NCI-H1048 (cell line): ENCODE results near the gene TSPAN18.

Experiments
- DNase-seq: peaks from one replicate; lab custom pipeline; 2025; lab: John Stamatoyannopoulos, UW

The TSPAN18 gene

DNA sequence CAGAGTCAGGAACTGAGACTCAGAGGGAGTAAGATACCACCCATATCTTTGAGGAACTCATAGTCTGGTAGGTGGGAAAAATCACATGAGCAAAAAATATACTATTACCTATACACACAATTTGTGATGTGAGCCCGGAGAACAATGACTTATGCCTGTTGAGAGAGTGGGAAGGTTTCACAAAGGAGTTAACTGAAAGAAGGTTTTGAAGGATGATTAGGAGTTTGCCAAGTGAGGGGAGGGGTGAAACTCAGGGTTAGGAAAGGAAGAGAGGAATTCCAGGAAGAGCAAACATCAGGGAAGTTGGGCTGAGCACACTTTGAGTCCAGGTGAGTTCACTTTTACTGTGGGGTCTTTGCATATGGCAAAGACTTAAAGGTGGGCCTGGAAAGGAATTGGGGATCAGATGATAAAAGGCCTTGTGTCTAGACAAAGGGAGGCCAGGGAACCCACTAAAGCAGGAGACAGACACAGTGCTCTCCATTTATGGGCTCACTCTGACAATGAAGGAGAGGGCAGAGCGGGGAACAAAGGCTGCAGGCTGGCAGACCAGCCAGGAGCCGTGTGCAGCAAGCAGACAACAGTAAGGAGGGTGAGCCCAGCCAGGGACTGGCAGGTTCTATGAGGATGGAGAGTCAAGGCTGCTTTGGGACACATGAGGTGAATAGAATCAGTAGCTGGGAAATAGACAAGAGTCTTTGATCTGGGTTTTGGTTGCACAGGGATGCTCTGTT is 33.1 kb downstream of the TSPAN18 start:
- DNase-seq: no peak

GRCh38 chr11:44760477-44760872 is 33.7 kb downstream of the TSPAN18 start:
- no peak for DNase-seq

DNA sequence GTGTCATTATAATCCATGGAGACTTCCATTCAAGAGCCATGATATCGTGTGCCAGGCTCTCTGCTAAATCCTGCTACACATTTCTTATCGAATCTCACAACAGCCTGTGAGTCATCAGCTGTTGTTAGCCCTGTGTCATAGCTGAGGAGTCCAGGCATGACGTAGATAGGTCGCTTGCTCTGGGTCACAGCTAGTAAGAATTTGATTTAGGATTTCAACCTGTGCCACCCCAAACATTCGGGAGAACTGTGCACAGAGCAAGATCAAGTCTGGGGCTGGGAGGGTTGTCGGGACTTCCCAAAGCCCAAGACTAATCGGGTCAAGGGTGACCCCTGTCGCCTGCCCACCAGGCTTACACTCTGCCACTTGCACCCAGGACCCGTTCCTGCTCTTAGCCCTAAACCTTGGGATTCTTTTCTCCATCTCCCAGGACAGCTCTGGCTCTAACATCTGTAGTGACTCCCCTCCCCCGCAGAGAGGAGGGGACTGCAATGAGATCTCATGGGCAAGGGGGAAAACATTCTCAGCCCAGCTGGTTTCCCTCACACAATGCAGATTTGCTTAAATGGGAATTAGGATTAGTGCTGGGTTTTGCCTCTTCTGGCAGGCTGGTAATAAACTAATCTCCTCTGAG is 34.3 kb downstream of the TSPAN18 start:
- no peak for DNase-seq

DNA sequence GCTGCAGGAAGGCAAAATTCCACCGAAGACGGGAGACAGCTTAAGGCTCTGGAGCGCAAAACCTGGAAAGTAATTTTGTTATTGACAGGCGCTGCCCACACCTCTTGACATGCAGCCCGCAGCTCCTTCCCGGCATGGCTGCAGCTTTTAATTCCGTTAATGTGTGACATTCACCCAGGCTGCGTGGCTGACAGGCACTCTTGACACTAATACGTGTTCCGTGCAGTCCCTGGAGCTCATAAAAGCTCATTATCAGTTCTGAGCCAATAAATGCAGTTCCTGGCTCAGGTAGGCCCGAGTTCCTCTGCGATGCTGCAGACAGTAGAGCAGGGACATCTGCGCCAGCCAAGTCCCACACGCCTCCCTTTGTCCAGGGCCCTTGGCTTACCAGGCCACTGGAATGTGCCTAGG is 34.8 kb downstream of the TSPAN18 start:
- DNase-seq: no peak

GRCh38 chr11:44763121-44763820 is 36.5 kb downstream of the TSPAN18 start:
- no peak for DNase-seq

GRCh38 chr11:44764583-44764982 is 37.8 kb downstream of the TSPAN18 start:
- DNase-seq: no peak

GRCh38 chr11:44765026-44765595 is 38.3 kb downstream of the TSPAN18 start:
- DNase-seq: no peak

GRCh38 chr11:44765676-44766075 is 38.9 kb downstream of the TSPAN18 start:
- DNase-seq: no peak

DNA sequence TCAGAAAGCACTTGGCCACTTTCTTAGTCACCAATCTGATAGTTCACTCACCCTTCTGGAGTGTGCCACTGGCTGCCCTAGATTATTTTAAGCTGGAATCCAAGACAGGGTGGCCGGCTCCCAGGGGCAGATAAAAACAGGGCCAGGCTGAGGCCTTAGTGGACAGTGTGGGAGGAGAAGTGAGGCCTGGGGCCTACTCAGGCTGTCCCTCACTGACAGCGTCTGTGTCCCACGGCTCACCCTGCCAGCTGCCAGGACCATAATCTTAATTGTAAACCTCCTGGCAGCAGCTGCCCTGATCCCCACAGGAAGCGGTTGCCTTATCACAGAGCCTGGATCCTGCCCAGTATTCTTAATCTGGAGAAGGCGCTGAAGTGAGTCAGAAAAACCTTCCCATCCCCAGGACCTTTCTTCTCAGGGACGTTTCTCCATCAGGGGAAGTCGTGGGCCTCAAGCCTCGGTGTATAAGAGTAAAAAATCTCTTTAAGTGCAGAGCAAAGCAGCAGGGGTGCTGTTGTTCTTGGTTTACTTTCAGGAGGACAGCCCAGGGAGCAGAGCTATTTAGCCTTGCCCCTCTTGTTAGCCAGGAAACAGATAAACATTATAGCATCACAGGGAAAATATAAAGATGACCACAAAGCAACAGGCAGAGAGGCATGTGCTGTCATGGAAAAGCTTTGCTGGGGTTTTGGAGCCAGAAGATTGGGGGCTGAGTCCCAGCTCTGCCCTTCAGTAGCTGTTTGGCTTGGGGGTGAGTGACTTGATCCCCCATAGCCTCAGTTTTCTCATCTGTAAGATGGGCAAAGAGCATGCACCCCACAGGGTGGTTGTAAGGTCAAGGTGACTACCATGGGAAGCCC is 39.6 kb downstream of the TSPAN18 start:
- no peak for DNase-seq

DNA sequence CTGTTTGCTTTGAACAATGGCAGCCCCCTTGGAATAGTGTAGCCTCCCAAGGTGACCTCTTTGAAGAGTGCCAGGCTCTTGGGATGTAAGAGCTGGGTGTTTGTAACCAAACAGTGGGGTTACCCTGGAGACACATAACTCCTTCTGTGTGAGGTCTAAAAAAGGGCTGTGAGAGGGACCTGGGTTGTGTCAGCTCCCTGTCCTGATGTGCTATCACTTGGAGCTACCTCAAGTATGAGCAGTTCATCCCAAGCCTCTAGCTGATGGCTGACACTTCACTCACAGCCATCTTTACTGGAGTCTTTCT is 40.2 kb downstream of the TSPAN18 start:
- DNase-seq: no peak

DNA sequence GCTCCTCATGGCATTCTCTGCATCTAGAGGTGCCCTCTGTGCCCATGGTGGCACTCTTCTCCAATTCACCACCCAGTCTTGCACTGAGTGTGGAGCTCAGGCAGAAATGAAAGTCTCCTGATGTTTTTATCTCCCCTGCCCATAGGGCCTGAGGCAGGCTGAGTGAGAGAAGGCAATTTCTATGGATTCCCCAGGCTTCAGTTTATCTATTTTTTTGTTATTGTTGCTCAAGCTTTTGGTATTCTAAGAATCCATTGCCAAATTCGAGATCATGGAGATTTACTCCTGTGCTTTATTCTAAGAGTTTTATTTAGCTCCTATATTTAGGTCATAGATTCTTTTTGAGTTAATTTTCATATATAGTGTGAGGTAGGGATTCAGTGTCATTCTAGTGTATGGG is 40.7 kb downstream of the TSPAN18 start:
- no peak for DNase-seq

DNA sequence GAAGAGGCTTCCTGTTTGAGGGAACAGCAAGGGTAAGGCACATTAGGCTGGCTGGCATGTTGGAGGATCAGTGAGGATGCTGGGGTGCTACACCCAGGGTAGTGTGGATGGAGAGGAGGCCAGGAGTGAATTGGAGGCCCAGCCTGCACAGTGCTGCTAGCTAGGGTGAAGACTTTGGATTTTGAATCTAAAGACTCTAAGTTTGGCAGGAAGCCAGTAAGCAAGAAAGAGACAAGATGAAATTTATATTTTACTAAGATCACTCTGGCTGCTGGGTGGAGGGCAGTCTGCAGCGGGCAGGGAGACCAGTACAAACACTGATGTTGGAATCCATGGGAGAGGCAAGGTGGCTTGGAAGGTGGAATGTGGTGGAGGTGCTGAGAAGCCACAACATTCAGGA is 43.6 kb downstream of the TSPAN18 start:
- no peak for DNase-seq

GRCh38 chr11:44771252-44771734 is 44.5 kb downstream of the TSPAN18 start:
- no peak for DNase-seq

- no peak for DNase-seq
Observed at GRCh38 chr11:44771841-44772240, 45.1 kb downstream of the TSPAN18 start.

GRCh38 chr11:44773351-44773965 is 46.7 kb downstream of the TSPAN18 start:
- no peak for DNase-seq

DNA sequence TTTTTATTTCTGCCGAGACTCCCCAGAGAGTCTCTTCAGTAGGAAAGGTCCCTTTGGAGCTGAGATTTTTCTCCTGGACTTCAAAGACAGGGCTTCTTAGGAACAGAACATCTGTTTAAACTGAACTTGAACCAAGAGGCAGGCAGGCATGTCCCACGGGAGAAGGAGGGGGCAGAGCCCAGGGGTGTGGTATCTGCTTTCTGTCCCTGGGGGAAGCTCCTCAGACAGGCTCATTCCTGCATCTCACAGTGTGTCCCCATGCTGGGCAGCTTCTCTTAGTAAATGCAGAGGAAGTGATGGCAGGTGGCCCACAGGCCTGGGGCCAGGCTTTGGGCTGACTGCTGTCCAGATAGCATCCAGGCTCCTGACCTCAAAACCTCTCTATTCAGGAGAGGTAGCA is 47.3 kb downstream of the TSPAN18 start:
- no peak for DNase-seq

DNA sequence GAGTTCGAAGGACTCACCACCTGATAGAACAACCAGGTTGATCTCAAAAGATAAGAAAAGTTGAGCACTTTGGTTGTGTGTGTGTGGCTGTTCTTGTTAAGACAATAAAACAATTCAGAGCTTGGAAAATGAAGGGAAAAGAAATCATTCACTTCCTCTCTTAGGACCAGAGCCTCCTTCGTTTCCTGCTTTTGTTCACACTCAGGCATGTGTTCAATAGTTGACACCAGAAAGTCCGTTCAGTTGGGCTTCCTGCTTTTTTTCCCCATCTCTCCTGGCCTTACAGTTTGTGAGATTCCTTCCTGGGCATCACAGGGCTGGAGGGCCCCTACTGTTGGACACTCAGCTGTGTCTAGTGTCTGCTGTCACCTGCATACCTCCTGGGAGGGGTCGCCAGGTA is 48.0 kb downstream of the TSPAN18 start:
- no peak for DNase-seq

GRCh38 chr11:44775366-44775984 is 48.7 kb downstream of the TSPAN18 start:
- no peak for DNase-seq

DNA sequence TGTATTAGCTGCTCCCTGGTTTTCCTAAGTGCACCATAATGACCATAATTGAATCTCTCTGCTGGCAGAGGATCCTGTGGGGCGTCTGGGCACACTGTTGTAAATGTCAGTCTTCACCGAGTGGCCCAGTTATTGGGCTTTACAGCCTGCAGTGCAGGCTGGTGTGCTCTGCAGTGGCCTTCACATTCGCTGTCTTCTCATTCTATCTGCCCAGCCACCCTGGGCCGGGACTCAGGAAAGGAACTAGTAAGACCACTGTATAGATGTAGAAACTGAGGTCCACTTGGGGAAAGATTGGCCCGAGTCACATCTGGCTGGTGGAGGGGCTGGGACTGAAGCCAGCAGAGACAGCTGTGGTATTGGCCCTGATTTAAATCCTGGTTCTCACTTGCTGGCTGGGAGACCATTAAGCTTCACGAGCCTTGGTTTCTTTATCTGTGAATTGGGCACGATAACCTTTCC is 49.3 kb downstream of the TSPAN18 start:
- no peak for DNase-seq

DNA sequence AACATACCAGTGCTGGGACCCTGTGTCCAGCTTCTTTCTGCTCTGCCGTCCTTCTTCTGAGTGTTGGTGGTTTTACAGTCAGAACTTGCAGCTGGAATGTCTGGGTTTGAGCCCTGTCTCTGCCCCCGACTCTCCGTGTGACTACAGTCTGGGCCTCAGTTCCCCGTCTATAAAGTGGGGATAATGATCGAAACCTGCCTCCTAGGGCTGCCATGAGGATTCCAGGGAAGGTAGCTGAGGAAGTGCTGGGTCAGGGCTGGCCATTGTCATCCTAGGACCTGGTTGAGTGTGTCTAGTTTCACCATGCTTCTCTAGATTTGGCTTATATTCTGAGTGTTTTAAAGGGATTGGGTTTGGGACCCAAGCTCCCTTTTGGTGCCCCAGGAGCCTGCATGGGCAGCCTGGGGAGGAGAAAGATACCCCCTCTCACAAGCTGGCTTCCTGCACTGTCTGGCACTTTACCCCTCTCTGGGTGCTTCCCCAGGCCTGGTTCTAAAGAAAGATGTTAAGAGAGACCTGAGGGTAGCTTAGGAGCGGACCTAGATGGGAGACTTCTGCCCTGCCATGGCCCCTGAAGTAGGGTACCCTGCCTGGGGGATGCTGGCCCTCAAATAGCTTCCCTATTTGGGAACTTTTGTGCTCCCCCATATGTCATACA is 49.9 kb downstream of the TSPAN18 start:
- no peak for DNase-seq
